ENCODE data around the gene TRPC3.

DNA sequence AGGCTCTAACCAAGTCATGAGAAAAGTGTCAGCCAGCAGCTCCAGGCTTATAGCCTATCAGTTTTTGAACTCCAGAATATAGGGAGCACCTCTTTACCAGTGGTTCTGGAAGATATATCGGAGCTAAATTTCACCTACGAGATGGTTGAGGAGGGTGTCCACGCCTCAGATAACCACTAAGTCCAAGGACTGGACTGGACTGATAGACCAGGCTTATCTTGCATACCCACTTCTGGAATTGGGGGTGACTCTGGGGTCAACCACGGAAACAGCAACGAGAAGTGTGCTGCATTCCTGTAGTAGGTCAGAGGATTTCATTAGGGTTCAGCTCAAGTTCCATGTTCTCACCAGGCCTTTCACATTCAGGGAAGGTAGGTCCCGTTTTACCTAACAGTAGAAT lies 38.6 kb upstream of the TRPC3 start:
- TF ChIP-seq, protein P1, sequence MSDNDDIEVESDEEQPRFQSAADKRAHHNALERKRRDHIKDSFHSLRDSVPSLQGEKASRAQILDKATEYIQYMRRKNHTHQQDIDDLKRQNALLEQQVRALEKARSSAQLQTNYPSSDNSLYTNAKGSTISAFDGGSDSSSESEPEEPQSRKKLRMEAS (IDR thresholded peaks at IDR 0.05): no peak
- TF ChIP-seq NR2F2 (IDR thresholded peaks at IDR 0.05) (no peak), TAF1 (conservative IDR thresholded peaks at IDR 0.05) (no peak), HNF4G (IDR thresholded peaks at IDR 0.05) (no peak), GABPA (IDR thresholded peaks at IDR 0.05 in 1 of 2, conservative IDR thresholded peaks at IDR 0.05 in 1 of 2) (no peak), RAD21 (IDR thresholded peaks at IDR 0.05) (no peak), FOXA1 (IDR thresholded peaks at IDR 0.05) (no peak)
- TF ChIP-seq, protein P2, sequence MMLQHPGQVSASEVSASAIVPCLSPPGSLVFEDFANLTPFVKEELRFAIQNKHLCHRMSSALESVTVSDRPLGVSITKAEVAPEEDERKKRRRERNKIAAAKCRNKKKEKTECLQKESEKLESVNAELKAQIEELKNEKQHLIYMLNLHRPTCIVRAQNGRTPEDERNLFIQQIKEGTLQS (IDR thresholded peaks at IDR 0.05): no peak
- TF ChIP-seq, protein P3, sequence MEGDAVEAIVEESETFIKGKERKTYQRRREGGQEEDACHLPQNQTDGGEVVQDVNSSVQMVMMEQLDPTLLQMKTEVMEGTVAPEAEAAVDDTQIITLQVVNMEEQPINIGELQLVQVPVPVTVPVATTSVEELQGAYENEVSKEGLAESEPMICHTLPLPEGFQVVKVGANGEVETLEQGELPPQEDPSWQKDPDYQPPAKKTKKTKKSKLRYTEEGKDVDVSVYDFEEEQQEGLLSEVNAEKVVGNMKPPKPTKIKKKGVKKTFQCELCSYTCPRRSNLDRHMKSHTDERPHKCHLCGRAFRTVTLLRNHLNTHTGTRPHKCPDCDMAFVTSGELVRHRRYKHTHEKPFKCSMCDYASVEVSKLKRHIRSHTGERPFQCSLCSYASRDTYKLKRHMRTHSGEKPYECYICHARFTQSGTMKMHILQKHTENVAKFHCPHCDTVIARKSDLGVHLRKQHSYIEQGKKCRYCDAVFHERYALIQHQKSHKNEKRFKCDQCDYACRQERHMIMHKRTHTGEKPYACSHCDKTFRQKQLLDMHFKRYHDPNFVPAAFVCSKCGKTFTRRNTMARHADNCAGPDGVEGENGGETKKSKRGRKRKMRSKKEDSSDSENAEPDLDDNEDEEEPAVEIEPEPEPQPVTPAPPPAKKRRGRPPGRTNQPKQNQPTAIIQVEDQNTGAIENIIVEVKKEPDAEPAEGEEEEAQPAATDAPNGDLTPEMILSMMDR (IDR thresholded peaks at IDR 0.05; ENCODE audit: low read depth, low read length, missing input control): no peak
- TF ChIP-seq, protein P4, sequence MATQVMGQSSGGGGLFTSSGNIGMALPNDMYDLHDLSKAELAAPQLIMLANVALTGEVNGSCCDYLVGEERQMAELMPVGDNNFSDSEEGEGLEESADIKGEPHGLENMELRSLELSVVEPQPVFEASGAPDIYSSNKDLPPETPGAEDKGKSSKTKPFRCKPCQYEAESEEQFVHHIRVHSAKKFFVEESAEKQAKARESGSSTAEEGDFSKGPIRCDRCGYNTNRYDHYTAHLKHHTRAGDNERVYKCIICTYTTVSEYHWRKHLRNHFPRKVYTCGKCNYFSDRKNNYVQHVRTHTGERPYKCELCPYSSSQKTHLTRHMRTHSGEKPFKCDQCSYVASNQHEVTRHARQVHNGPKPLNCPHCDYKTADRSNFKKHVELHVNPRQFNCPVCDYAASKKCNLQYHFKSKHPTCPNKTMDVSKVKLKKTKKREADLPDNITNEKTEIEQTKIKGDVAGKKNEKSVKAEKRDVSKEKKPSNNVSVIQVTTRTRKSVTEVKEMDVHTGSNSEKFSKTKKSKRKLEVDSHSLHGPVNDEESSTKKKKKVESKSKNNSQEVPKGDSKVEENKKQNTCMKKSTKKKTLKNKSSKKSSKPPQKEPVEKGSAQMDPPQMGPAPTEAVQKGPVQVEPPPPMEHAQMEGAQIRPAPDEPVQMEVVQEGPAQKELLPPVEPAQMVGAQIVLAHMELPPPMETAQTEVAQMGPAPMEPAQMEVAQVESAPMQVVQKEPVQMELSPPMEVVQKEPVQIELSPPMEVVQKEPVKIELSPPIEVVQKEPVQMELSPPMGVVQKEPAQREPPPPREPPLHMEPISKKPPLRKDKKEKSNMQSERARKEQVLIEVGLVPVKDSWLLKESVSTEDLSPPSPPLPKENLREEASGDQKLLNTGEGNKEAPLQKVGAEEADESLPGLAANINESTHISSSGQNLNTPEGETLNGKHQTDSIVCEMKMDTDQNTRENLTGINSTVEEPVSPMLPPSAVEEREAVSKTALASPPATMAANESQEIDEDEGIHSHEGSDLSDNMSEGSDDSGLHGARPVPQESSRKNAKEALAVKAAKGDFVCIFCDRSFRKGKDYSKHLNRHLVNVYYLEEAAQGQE (IDR thresholded peaks at IDR 0.05): no peak

All from liver (tissue), 3 donors.